GM23338 (cell line): ENCODE results near the gene GNG7. TPM values are rescaled to one million over a fixed set of nuclear protein-coding genes. Genes with fewer than 3 reads are reported as not detected.

ENCODE experiments used
- ATAC-seq: fragments of 200-7000 bp; cut with Tn5 transposase; 3 replicates; pipeline ENCODE4 v1.9.1; 2020
- DNase-seq: peaks from one replicate; pipeline ENCODE4 v3.0.0-alpha.2; 2015; ENCODE audit warnings: low spot score
- H2AFZ ChIP-seq: fragments of 200-600 bp; sonication (generic); 2 replicates; pipeline ENCODE4 v1.8.0; 2016; ENCODE audit warnings: antibody characterized with exemption, mild to moderate bottlenecking, moderate library complexity
- H3F3A ChIP-seq: fragments of 200-600 bp; sonication (generic); replicated peaks from 2 replicates; pipeline ENCODE4 v1.8.0; 2017; ENCODE audit warnings: antibody characterized with exemption, mixed run types, low read depth
- H3K27ac ChIP-seq: fragments of 200-600 bp; sonication (generic); 2 replicates; pipeline ENCODE4 v1.6.1; 2016; ENCODE audit warnings: low read depth
- H3K27me3 ChIP-seq: fragments of 200-600 bp; sonication (generic); 2 replicates; pipeline ENCODE4 v1.8.0; 2016; ENCODE audit warnings: mild to moderate bottlenecking, mixed run types, moderate library complexity; ENCODE audit not compliant: insufficient read depth
- H3K36me3 ChIP-seq: fragments of 200-600 bp; sonication (generic); 2 replicates; pipeline ENCODE4 v1.8.0; 2016; ENCODE audit warnings: mild to moderate bottlenecking; ENCODE audit not compliant: insufficient read depth
- H3K4me1 ChIP-seq: fragments of 200-600 bp; sonication (generic); 2 replicates; pipeline ENCODE4 v1.8.0; 2016; ENCODE audit warnings: mild to moderate bottlenecking, moderate library complexity; ENCODE audit not compliant: insufficient read depth
- H3K4me2 ChIP-seq: fragments of 200-600 bp; sonication (generic); 2 replicates; pipeline ENCODE4 v1.7.1; 2017; ENCODE audit warnings: mixed run types
- H3K4me3 ChIP-seq: fragments of 200-600 bp; sonication (generic); 2 replicates; pipeline ENCODE4 v1.6.1; 2016; ENCODE audit warnings: mixed run types
- H3K79me2 ChIP-seq: fragments of 200-600 bp; sonication (generic); replicated peaks from 2 replicates; pipeline ENCODE4 v1.8.0; 2017; ENCODE audit warnings: mild to moderate bottlenecking; ENCODE audit not compliant: insufficient read depth
- H3K9me2 ChIP-seq: fragments of 200-600 bp; sonication (generic); 2 replicates; pipeline ENCODE4 v1.8.0; 2017; ENCODE audit not compliant: insufficient read depth
- H4K20me1 ChIP-seq: fragments of 200-600 bp; sonication (generic); replicated peaks from 2 replicates; pipeline ENCODE4 v1.8.0; 2017; ENCODE audit warnings: mild to moderate bottlenecking; ENCODE audit not compliant: insufficient read depth
- H3K27ac Mint-ChIP-seq: 2 replicates; pipeline ENCODE4 v1.8.0; 2020; ENCODE audit warnings: inconsistent platforms, mild to moderate bottlenecking, moderate library complexity, mixed read lengths
- H3K27me3 Mint-ChIP-seq: 3 replicates; pipeline ENCODE4 v1.8.0; 2022; ENCODE audit warnings: low read depth, mild to moderate bottlenecking, moderate library complexity, mixed read lengths, inconsistent platforms; ENCODE audit not compliant: insufficient read depth, poor library complexity
- H3K36me3 Mint-ChIP-seq: 3 replicates; pipeline ENCODE4 v1.8.0; 2021; ENCODE audit warnings: low read depth, mild to moderate bottlenecking, inconsistent platforms, moderate library complexity, mixed read lengths
- H3K4me1 Mint-ChIP-seq: 3 replicates; pipeline ENCODE4 v1.8.0; 2020; ENCODE audit warnings: mild to moderate bottlenecking, inconsistent platforms, mixed read lengths
- H3K4me3 Mint-ChIP-seq: 3 replicates; pipeline ENCODE4 v1.8.0; 2021; ENCODE audit warnings: moderate library complexity, mild to moderate bottlenecking, inconsistent platforms, mixed read lengths
- H3K9me3 Mint-ChIP-seq: 3 replicates; pipeline ENCODE4 v1.8.0; 2020; ENCODE audit warnings: moderate library complexity, mild to moderate bottlenecking, inconsistent platforms, mixed read lengths
- CREB1 ChIP-seq: fragments of 250-450 bp; sonication (Bioruptor Pico); IDR thresholded peaks from 2 replicates; pipeline ENCODE4 v1.5.0; 2020; ENCODE audit warnings: low read depth, mild to moderate bottlenecking, moderate library complexity
- ETS1 ChIP-seq: IDR thresholded peaks from 2 replicates; pipeline ENCODE4 v1.6.1; 2016; ENCODE audit warnings: antibody characterized with exemption
- EZH2 ChIP-seq: fragments of 200-600 bp; sonication (generic); IDR thresholded peaks from one replicate; pipeline ENCODE4 v1.8.0; 2017; ENCODE audit warnings: antibody characterized with exemption, mild to moderate bottlenecking, low read depth; ENCODE audit not compliant: unreplicated experiment
- EZH2phosphoT487 ChIP-seq: fragments of 200-600 bp; sonication (generic); IDR thresholded peaks from one replicate; pipeline ENCODE4 v1.8.1; 2018; ENCODE audit warnings: antibody characterized with exemption; ENCODE audit not compliant: unreplicated experiment
- JUNB ChIP-seq: IDR thresholded peaks from one replicate; pipeline ENCODE4 v1.6.1; 2016; ENCODE audit warnings: antibody characterized with exemption; ENCODE audit not compliant: unreplicated experiment
- NANOG ChIP-seq: IDR thresholded peaks from 2 replicates; pipeline ENCODE4 v1.6.1; 2016; ENCODE audit warnings: antibody characterized with exemption, borderline replicate concordance
- POLR2AphosphoS5 ChIP-seq: IDR thresholded peaks from 2 replicates; pipeline ENCODE4 v1.6.1; 2016; ENCODE audit warnings: antibody characterized with exemption, low read depth
- REST ChIP-seq: IDR thresholded peaks from one replicate; pipeline ENCODE4 v1.6.1; 2018; ENCODE audit warnings: antibody characterized with exemption; ENCODE audit not compliant: unreplicated experiment
- STAT1 ChIP-seq: IDR thresholded peaks from one replicate; pipeline ENCODE4 v1.6.1; 2016; ENCODE audit warnings: antibody characterized with exemption; ENCODE audit not compliant: unreplicated experiment
- ZNF114 ChIP-seq: fragments of 250-450 bp; sonication (Bioruptor Pico); IDR thresholded peaks from 2 replicates; pipeline ENCODE4 v1.5.0; 2020; ENCODE audit warnings: mild to moderate bottlenecking, moderate library complexity
- ZNF331 ChIP-seq: fragments of 250-450 bp; sonication (Bioruptor Pico); IDR thresholded peaks from 2 replicates; pipeline ENCODE4 v1.5.0; 2020; ENCODE audit warnings: low read depth, mild to moderate bottlenecking, moderate library complexity
- ZNF462 ChIP-seq: fragments of 250-450 bp; sonication (Bioruptor Pico); IDR thresholded peaks from 2 replicates; pipeline ENCODE4 v1.5.0; 2020; ENCODE audit warnings: mild to moderate bottlenecking, moderate library complexity
- polyA plus RNA-seq: library from polyadenylated mRNA; unstranded; fragments of >200 nt; fragmentation: Nextera tagmentation; extraction: Ambion mirVana; gene quantifications from 2 replicates; pipeline ENCODE4 v1.2.1, GENCODE V29; 2016
- total RNA-seq: library from RNA; depleted of rRNA; stranded (reverse); fragments of >200 nt; shearing (Covaris generic); gene quantifications from 2 replicates; pipeline ENCODE4 v1.2.3, GENCODE V29; 2014

GNG7 gene
- total and polyA plus RNA-seq, 2 experiments from 2014 or later = 5.1 to 5.4 TPM

GRCh38 chr19:2711875-2712205, 9.3 kb upstream of the GNG7 start (continued):
- TF ChIP-seq ETS1 = no peak
- TF ChIP-seq EZH2 = no peak
- no peak for TF ChIP-seq NANOG
- TF ChIP-seq JUNB = no peak
- no peak for TF ChIP-seq STAT1
- no peak for TF ChIP-seq ZNF114 (CRISPR knock-in tag)
- TF ChIP-seq CREB1 (CRISPR knock-in tag) = no peak

- Histone ChIP-seq H3F3A (no peaks in the 10 kb centered on the region), H3K79me2 (no peaks in the 10 kb centered on the region), H2AFZ (no peak overlapping the region), H4K20me1 (no peaks in the 10 kb centered on the region), H3K4me3 (no peak overlapping the region), H3K4me2 (no peak overlapping the region), H3K27me3 (no peaks in the 10 kb centered on the region), H3K36me3 (no peaks in the 10 kb centered on the region), H3K27ac (no peak overlapping the region), H3K4me1 (no peaks in the 10 kb centered on the region), H3K9me2 (no peaks in the 10 kb centered on the region)
- DNase-seq (no peak), ATAC-seq (no peak)
- Mint-ChIP-seq H3K36me3 (peaks cover 12% of the 10 kb centered on the region), H3K27me3 (peaks cover 6% of the 10 kb centered on the region), H3K4me3 (no peak overlapping the region), H3K27ac (no peak overlapping the region), H3K9me3 (peaks cover 14% of the 10 kb centered on the region), H3K4me1 (no peaks in the 10 kb centered on the region)
- TF ChIP-seq ZNF462 (CRISPR knock-in tag) (no peak), EZH2 (no peak), JUNB (no peak), STAT1 (no peak), ETS1 (no peak), CREB1 (CRISPR knock-in tag) (no peak), ZNF331 (no peak), NANOG (no peak), EZH2phosphoT487 (no peak), REST (no peak), ZNF114 (CRISPR knock-in tag) (no peak), POLR2AphosphoS5 (no peak)
These were observed 8.8 kb upstream of the GNG7 start for GRCh38 chr19:2711172-2711874.
